SK-N-MC (cell line): ENCODE results near the gene ARHGAP28.

Source experiments
- EZH2 ChIP-seq: fragments of 200-600 bp; sonication (generic); IDR thresholded peaks from one replicate; pipeline ENCODE4 v1.6.1; 2017; ENCODE audit warnings: antibody characterized with exemption
- FOXP2 ChIP-seq: optimal IDR thresholded peaks from 2 replicates; pipeline ENCODE3; 2011; ENCODE audit warnings: mild to moderate bottlenecking, moderate library complexity; ENCODE audit not compliant: insufficient read depth; ENCODE audit errors: extremely low read length, control extremely low read depth
- POLR2AphosphoS5 ChIP-seq: IDR thresholded peaks from 2 replicates; pipeline ENCODE4 v1.6.1; 2012; ENCODE audit warnings: mild to moderate bottlenecking, low read depth, low read length, borderline replicate concordance

DNA sequence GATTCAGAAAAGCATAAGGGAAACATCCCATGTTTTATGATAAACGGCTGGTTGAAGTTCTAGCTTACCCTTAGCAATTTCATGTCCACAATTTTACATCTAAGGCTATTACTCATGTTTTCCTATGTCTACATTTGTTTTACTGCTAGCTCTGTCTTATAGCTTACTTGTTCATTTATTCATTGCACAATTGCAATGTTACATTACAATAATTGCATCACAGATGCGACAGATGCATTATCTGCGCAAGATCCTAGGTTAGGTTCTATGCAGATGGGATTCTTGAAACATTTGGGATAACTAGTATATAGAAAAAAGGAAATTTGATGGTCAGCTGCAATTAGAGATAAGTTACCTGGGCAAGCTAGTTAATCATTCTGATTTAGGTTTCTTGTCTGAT, 108.4 kb downstream of the ARHGAP28 start:
- TF ChIP-seq POLR2AphosphoS5: no peak
- TF ChIP-seq EZH2: no peak
- TF ChIP-seq FOXP2: no peak
